ENCODE results near the gene DLG2.

The DLG2 gene

GRCh38 chr11:83521647-83522596, 2105.2 kb downstream of the DLG2 start:
- no peak overlapping the region for H3K4me3 ChIP-seq (ENCODE audit: low read depth, low read length)
- TF ChIP-seq CTCF (IDR thresholded peaks at IDR 0.05; ENCODE audit: low read depth, low read length) = peak; percentile 38

DNA sequence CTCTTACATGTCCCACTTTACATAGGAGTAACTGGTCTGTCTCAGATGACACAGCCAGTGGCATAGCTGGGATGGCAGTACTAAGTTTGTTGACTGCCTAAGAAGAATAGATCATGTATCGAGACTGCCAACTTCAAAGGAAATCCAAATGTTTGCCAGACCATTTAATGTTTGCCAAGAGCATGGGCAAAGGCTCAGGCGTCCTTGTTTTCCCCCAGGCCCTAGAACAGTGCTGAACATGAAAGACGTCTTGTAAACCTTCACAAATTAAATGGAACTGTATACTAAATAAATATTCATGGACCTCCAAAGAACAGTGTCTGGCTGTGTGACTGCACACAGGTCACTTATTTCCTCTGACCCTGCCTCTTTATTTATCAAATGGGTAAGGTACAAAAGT, 2106.3 kb downstream of the DLG2 start:
- TF ChIP-seq CTCF (IDR thresholded peaks at IDR 0.05; ENCODE audit: low read depth, low read length) = no peak
- H3K4me3 ChIP-seq (ENCODE audit: low read depth, low read length) = no peak overlapping the region

DNA sequence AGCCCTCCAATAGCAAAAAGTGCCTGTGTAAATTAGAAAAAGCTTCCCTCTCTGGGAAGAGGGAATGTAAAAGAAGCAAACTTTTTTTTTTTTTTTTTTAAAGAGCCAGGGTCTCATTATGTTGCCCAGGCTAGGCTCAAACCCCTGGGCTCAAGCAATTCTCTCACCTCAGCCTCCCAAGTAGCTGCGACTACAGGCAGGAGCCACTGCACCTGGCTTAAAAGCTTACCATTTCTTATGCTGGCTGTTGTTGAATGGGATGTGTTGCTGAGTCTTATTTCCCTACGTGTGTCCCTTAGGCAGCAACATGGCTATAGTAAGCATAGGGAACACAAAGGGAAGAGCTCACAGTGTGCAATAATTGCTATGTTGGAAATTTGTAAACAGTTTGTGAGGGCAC, 2115.5 kb downstream of the DLG2 start:
- H3K4me3 ChIP-seq (ENCODE audit: low read depth, low read length) = no peak overlapping the region
- TF ChIP-seq CTCF (IDR thresholded peaks at IDR 0.05; ENCODE audit: low read depth, low read length) = no peak

DNA sequence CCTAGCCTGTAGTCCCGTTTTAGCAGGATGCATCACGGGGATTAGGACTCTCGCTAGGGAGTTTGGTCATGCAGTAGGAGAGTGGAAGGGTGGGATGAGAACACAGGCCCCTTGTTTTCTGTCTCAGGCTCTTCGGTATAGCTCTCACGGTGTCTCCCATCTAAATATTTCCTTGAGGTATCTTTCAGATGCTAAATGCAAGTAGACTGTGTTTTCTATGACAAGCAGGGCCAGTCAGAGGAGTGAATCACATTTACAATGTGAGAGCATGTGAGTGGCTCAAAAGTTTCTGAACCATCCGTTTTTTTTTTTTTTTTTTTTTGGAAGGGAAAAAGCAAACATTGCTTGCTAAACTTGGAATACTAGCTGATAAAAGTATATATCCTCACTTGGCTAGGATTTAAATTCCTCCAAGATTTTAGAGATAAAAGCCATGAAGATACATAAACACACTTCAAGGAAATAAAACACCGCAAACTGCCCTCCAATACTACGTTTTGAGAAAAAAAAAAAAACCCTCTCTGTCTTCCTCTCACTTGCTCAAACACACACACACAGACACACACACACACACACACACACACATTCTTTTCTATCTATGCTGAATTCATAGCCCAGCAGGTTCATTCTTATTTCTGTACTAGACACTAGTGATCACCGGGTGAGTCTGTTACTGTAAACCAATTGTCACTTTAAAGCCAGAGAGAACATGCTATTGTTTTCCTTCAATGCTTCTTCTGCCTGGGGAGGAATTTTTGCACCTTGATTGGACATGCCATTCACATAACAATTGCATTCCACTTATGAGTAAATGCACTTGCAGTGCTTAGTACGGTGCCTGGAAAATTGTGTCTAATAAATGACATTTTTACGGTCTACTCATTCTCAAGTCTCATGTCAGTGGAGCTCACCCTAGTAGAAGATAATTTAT, 2116.3 kb downstream of the DLG2 start:
- TF ChIP-seq CTCF (IDR thresholded peaks at IDR 0.05; ENCODE audit: low read depth, low read length) = no peak

GRCh38 chr11:83508804-83509203, 2118.3 kb downstream of the DLG2 start:
- no peak for TF ChIP-seq CTCF (IDR thresholded peaks at IDR 0.05; ENCODE audit: low read depth, low read length)
- no peak overlapping the region for H3K4me3 ChIP-seq (ENCODE audit: low read depth, low read length)

More for the DNA sequence above, 2116.3 kb downstream of the DLG2 start:
- H3K4me3 ChIP-seq (ENCODE audit: low read depth, low read length) = no peak overlapping the region

DNA sequence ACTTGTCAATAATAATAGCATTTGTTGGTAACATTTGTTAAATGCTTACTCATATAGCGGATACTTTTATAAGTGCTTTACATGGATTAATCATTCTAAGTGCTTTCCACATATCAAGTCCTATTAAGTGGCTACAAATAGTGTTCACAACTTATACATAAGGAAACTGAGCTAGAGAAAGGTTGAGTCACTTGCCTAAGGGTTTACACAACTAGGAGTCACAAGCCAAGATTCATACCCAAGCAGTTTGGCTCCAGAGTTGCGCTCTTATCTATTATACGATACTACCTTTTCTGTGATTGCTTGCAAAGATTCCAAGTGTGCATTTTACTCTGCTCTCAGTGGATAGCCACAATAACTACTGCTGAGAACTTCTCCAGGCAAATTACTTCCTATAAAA, 2125.1 kb downstream of the DLG2 start:
- TF ChIP-seq CTCF (IDR thresholded peaks at IDR 0.05; ENCODE audit: low read depth, low read length) = no peak
- no peak overlapping the region for H3K4me3 ChIP-seq (ENCODE audit: low read depth, low read length)

All from WI38 (cell line).